Transverse colon (tissue), 4 donors: Measurements from ENCODE around the gene SSR3. TPM values are rescaled to one million over a fixed set of nuclear protein-coding genes. Genes with fewer than 3 reads are reported as not detected.
A peak's percentile ranks its signal among the peaks of the same experiment; 100 is the strongest.

Source experiments
- DNase-seq: peaks from one replicate; pipeline ENCODE4 v3.0.0-alpha.2; 2019
- H3K27ac ChIP-seq, 4 donors: fragments of 200-600 bp; sonication (generic); 2 replicates each; pipeline ENCODE4 v1.5.1; 2016 to 2018; ENCODE audit warnings: inconsistent platforms in 4 of 4
- H3K27me3 ChIP-seq: fragments of 200-600 bp; sonication (generic); 2 replicates; pipeline ENCODE4 v1.5.1; 2017; ENCODE audit warnings: inconsistent platforms
- H3K36me3 ChIP-seq, 4 donors: fragments of 200-600 bp; sonication (generic); 2 replicates each; pipeline ENCODE4 v1.5.1; 2017 to 2019; ENCODE audit warnings: inconsistent platforms in 4 of 4
- H3K4me1 ChIP-seq, 4 donors: fragments of 200-600 bp; sonication (generic); 2 replicates each; pipeline ENCODE4 v1.5.1; 2017 to 2020; ENCODE audit warnings: inconsistent platforms in 4 of 4
- H3K4me3 ChIP-seq, 4 donors: fragments of 200-600 bp; sonication (generic); 1 replicate in 1 of 4; 2 replicates in 3 of 4; pipeline versions ENCODE4 v1.5.1 to v1.6.1; 2017 to 2019; ENCODE audit warnings: inconsistent platforms in 4 of 4
- H3K9me3 ChIP-seq, 2 donors: fragments of 200-600 bp; sonication (generic); 2 replicates each; pipeline ENCODE4 v1.5.1; 2017 to 2019; ENCODE audit warnings: inconsistent platforms in 2 of 2
- EP300 ChIP-seq: sonication (generic); formaldehyde crosslinking; IDR thresholded peaks from one replicate; pipeline ENCODE4 v1.6.1; 2017; ENCODE audit warnings: antibody characterized with exemption, low read depth
- POLR2A ChIP-seq: fragments of 450-650 bp; IDR thresholded peaks from one replicate; pipeline ENCODE4 v1.6.1; 2016; ENCODE audit warnings: antibody characterized with exemption, mild to moderate bottlenecking, moderate library complexity
- POLR2AphosphoS5 ChIP-seq, 3 donors: sonication (generic); formaldehyde crosslinking; IDR thresholded peaks; one replicate each; pipeline ENCODE4 v1.6.1; 2016; ENCODE audit warnings: antibody characterized with exemption in 3 of 3
- WGBS, 2 donors: methylation state at CpG; one replicate each; pipeline ENCODE4 v1.1.5; 2018; ENCODE audit warnings: low coverage in 1 of 2; 5-methylcytosine and 5-hydroxymethylcytosine counted together
- in situ Hi-C, 4 donors: fragments of 200-750 bp; cut with MboI; loops; one replicate each; pipeline versions ENCODE4 v1.15.0 to v1.15.1; 2017; ENCODE audit warnings: low sequenced_read_pairs in 3 of 4, low pct_ligation_motif_present in 1 of 4, low pct_unique_long_range_greater_than_20kb in 1 of 4
- intact Hi-C: fragments of 100-400 bp; cut with DNase I; formaldehyde crosslinking; loops from one replicate; pipeline ENCODE4 v1.15.1; 2023; ENCODE audit warnings: low total_unique reads
- total RNA-seq, 4 donors: library from RNA; depleted of rRNA; stranded (reverse); fragments of >200 nt; gene quantifications; one replicate each; pipeline ENCODE4 v1.1.0, GENCODE V29; 2016
- TF ChIP-seq, protein P1 (sequence below), 5 experiments: fragments of 200-600 bp in 3 of 5; fragments of 450-650 bp in 2 of 5; sonication (generic) in 3 of 5; IDR thresholded peaks; 1 replicate in 2 of 5; 2 replicates in 3 of 5; pipeline ENCODE4 v1.5.1; 2016 to 2017; ENCODE audit warnings: antibody characterized with exemption in 5 of 5, inconsistent platforms in 3 of 5, mild to moderate bottlenecking in 2 of 5, moderate library complexity in 1 of 5

SSR3 gene
- total RNA-seq, 4 donors from 2014 or later = 21.7 to 68.8 (median 50.1) TPM

DNA sequence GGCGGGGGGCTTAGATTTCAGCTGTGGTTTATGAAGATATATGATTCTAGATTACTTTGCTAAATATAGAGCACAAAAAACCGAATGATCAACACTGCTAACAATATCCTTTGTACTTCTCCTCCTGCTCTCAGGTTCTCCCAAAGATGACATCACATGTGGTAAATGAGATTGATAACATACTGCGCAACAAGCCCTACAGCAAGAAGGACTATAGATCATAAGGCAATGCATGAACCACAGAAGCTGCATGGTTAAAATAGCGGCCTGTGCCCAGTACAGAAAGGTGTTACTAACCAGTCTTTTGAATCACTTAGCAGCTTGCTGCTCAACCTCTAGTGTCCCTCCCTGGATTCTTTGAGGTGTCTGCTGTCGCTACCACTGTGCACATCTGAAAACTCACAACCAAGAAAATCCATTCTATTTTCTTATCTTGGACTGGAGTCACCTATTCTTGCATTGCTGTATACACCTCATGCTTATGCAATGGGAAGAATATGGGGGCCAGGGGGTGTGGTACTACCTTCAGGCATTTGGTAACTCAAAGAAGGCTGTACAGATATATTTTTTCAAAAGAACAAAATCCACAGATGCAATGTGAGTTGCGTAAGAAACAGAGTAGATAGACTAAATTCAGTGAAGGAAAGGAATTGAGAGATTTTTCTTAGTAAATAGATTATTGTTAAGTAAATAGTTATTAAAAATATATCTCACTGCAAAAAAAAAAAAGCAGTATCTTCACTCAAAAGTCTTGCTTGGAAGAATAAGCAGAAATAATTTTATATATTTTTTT, 18.2 kb downstream of the SSR3 start:
- Histone ChIP-seq H3K9me3 (no peaks in the 10 kb centered on the region), H3K27ac (peak overlapping the region; percentile 69 to 76 (median 74)), H3K27me3 (no peaks in the 10 kb centered on the region), H3K4me3 (no peak overlapping the region), H3K4me1 (peaks cover 8 to 17% (median 15%) of the 10 kb centered on the region in 4 donors), H3K36me3 (peaks cover 0 to 1% (median 0%) of the 10 kb centered on the region in 4 donors)
- 91 to 93% methylated on average over 6 of the region's 6 CpGs for WGBS, 2 donors
- TF ChIP-seq POLR2AphosphoS5 (IDR thresholded peaks at IDR 0.05) = no peak
- TF ChIP-seq POLR2A = no peak
- TF ChIP-seq EP300 = no peak
- TF ChIP-seq, protein P1, sequence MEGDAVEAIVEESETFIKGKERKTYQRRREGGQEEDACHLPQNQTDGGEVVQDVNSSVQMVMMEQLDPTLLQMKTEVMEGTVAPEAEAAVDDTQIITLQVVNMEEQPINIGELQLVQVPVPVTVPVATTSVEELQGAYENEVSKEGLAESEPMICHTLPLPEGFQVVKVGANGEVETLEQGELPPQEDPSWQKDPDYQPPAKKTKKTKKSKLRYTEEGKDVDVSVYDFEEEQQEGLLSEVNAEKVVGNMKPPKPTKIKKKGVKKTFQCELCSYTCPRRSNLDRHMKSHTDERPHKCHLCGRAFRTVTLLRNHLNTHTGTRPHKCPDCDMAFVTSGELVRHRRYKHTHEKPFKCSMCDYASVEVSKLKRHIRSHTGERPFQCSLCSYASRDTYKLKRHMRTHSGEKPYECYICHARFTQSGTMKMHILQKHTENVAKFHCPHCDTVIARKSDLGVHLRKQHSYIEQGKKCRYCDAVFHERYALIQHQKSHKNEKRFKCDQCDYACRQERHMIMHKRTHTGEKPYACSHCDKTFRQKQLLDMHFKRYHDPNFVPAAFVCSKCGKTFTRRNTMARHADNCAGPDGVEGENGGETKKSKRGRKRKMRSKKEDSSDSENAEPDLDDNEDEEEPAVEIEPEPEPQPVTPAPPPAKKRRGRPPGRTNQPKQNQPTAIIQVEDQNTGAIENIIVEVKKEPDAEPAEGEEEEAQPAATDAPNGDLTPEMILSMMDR (IDR thresholded peaks at IDR 0.05) = no peak
- intact Hi-C loops = loop anchor here (10.0 kb wide), 1 partner anchor 548 kb away; no protein-coding TSS in a partner anchor
- in situ Hi-C loops = no loop called here
- no peak for DNase-seq

DNA sequence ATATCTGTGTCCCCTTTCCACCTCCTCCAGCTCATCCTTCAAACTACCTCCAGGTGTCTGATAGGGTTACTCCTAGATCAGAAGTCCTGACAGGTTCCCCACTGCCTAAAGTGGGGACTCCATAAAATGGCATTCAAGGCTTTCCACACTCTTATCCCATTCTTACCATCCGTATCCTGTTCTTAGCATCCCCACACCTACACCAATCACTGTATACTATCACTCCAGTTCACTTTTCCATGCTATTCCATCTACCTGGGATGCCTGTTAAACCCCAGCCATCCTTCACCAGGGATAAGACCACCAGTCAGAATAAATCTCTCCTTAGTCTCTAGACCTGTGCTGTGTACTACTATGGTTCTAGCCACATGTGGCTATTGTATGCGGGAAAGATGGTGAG, 19.1 kb downstream of the SSR3 start:
- in situ Hi-C loops (no loop called here), intact Hi-C loops (loop anchor here (10.0 kb wide), 1 partner anchor 549 kb away; no protein-coding TSS in a partner anchor)
- 92% methylated on average over 2 of the region's 2 CpGs for WGBS, 2 donors

DNA sequence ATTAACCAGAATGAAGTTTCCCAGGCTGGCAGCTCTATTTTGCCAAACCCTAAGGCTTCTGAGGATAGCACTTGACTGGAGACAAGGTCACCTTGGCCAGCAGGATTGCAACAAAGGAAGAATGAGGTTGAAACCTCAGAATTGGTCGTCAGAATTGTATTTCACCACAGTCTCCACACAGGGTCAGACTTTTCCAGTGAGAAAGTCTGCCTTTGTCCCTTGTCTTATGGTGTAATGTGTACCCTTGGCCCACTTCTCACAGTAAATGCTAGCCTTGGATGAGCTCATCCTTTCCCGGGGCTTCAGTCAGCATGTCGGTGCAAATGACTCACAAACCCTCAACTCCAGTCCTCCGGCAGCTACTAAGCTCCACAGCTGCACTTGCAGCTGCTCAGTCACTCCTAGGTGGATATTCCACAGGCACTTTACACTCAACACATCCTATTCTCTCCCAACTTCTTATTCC, 19.7 kb downstream of the SSR3 start:
- Histone ChIP-seq H3K27me3 (no peaks in the 10 kb centered on the region), H3K36me3 (no peaks in the 10 kb centered on the region), H3K4me1 (peaks cover 8 to 17% (median 15%) of the 10 kb centered on the region in 4 donors), H3K9me3 (no peaks in the 10 kb centered on the region), H3K4me3 (no peak overlapping the region), H3K27ac (peak overlapping the region; percentile 69 to 76 (median 74))
- in situ Hi-C loops = no loop called here
- TF ChIP-seq EP300 (no peak), POLR2A (peak; percentile 10), POLR2AphosphoS5 (IDR thresholded peaks at IDR 0.05) (peak; percentile 53 to 72 (median 66))
- TF ChIP-seq, protein P1 (IDR thresholded peaks at IDR 0.05) = peak in 1 of 5 experiments; percentile 28
- peak; percentile 51 for DNase-seq
- intact Hi-C loops = loop anchor here (10.0 kb wide), 1 partner anchor 550 kb away; no protein-coding TSS in a partner anchor
- 24% methylated on average over 4 of the region's 4 CpGs; no CpG with 5 or more reads in 1 of the 2 donors for WGBS, 2 donors

More for the DNA sequence above, 19.1 kb downstream of the SSR3 start:
- H3K36me3 ChIP-seq = no peaks in the 10 kb centered on the region
- H3K4me3 ChIP-seq = no peak overlapping the region
- H3K27me3 ChIP-seq = no peaks in the 10 kb centered on the region
- peaks cover 8 to 17% (median 15%) of the 10 kb centered on the region in 4 donors for H3K4me1 ChIP-seq
- no peak for DNase-seq
- peak overlapping the region; percentile 69 to 76 (median 74) for H3K27ac ChIP-seq
- TF ChIP-seq EP300 = no peak
- no peak for TF ChIP-seq POLR2A
- TF ChIP-seq, protein P1 (IDR thresholded peaks at IDR 0.05) = no peak
- TF ChIP-seq POLR2AphosphoS5 (IDR thresholded peaks at IDR 0.05) = no peak
- no peaks in the 10 kb centered on the region for H3K9me3 ChIP-seq

DNA sequence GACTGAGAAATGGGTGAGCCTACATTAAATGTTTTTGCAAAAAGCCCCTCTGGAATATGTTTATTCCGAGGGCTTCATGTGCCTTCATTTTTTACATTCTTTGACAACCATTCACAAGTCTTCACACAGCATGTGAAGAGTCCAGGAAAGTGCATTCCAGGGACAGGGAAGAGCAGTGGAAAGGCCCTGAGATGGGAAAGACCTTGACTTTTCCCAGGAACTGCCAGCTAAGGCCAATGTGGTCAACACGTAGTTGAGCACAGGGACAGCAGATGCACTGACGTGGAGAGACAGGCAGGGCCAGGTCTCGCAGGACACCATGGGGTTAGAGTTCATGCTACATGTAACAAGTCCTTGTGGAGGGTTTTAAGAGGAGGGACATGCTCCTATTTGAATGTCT, 21.7 kb downstream of the SSR3 start:
- in situ Hi-C loops = no loop called here
- H3K27ac ChIP-seq = peak overlapping the region; percentile 69 to 76 (median 74)
- H3K36me3 ChIP-seq = no peaks in the 10 kb centered on the region
- DNase-seq = no peak
- TF ChIP-seq EP300 = no peak
- TF ChIP-seq, protein P1 (IDR thresholded peaks at IDR 0.05) = no peak
- TF ChIP-seq POLR2A = no peak
- H3K4me1 ChIP-seq = peaks cover 8 to 17% (median 15%) of the 10 kb centered on the region in 4 donors
- WGBS, 2 donors = 67 to 78% methylated on average over 1 to 4 of the region's 4 CpGs
- no peaks in the 10 kb centered on the region for H3K27me3 ChIP-seq
- H3K4me3 ChIP-seq = no peak overlapping the region
- no peaks in the 10 kb centered on the region for H3K9me3 ChIP-seq
- intact Hi-C loops = loop anchor here (5.0 to 10.0 kb wide), 2 partner anchors 144 to 552 kb away; no protein-coding TSS in a partner anchor
